Trophoblast cell (in vitro differentiated cells and primary cell): ENCODE results near the gene MAP2K7.
A peak's percentile ranks its signal among the peaks of the same experiment; 100 is the strongest.

Source experiments
- DNase-seq, 2 donors: peaks; one replicate each; pipeline ENCODE4 v3.0.0-alpha.2; 2016
- H2AFZ ChIP-seq: 2 replicates; pipeline ENCODE4 v1.6.1; 2013; ENCODE audit warnings: low read length, moderate library complexity, mild to moderate bottlenecking; ENCODE audit not compliant: insufficient read depth, poor library complexity
- H2AK5ac ChIP-seq: 2 replicates; pipeline ENCODE4 v1.6.1; 2013; ENCODE audit warnings: mild to moderate bottlenecking, low read length
- H2BK120ac ChIP-seq: 2 replicates; pipeline ENCODE4 v1.6.1; 2013; ENCODE audit warnings: low read length, mild to moderate bottlenecking, moderate library complexity; ENCODE audit not compliant: insufficient read depth, poor library complexity
- H2BK12ac ChIP-seq: 2 replicates; pipeline ENCODE4 v1.6.1; 2013; ENCODE audit warnings: mild to moderate bottlenecking, low read length, moderate library complexity
- H2BK5ac ChIP-seq: 2 replicates; pipeline ENCODE4 v1.6.1; 2013; ENCODE audit warnings: low read length, low read depth, moderate library complexity, mild to moderate bottlenecking; ENCODE audit not compliant: poor library complexity
- H3K14ac ChIP-seq: 2 replicates; pipeline ENCODE4 v1.6.1; 2013; ENCODE audit warnings: mild to moderate bottlenecking, low read length
- H3K18ac ChIP-seq: 2 replicates; pipeline ENCODE4 v1.6.1; 2013; ENCODE audit warnings: mild to moderate bottlenecking, low read length
- H3K23ac ChIP-seq: 2 replicates; pipeline ENCODE4 v1.6.1; 2013; ENCODE audit warnings: low read length
- H3K27ac ChIP-seq: 2 replicates; pipeline ENCODE4 v1.5.1; 2013; ENCODE audit warnings: low read depth, mild to moderate bottlenecking, inconsistent platforms, low read length, moderate library complexity
- H3K27me3 ChIP-seq: 2 replicates; pipeline ENCODE4 v1.6.1; 2013; ENCODE audit warnings: inconsistent platforms, mild to moderate bottlenecking, low read length, moderate library complexity; ENCODE audit not compliant: insufficient read depth
- H3K36me3 ChIP-seq, 2 experiments: 1 replicate in 1 of 2; 2 replicates in 1 of 2; pipeline ENCODE4 v1.6.1; 2013; ENCODE audit warnings: low read length in 2 of 2, mild to moderate bottlenecking in 2 of 2, moderate library complexity in 1 of 2; ENCODE audit not compliant: insufficient read depth in 2 of 2, control insufficient read depth in 1 of 2
- H3K4ac ChIP-seq: 2 replicates; pipeline ENCODE4 v1.6.1; 2013; ENCODE audit warnings: low read depth, mild to moderate bottlenecking, low read length, moderate library complexity
- H3K4me1 ChIP-seq, 2 experiments: 1 replicate in 1 of 2; 2 replicates in 1 of 2; pipeline ENCODE4 v1.6.1; 2013; ENCODE audit warnings: low read length in 2 of 2, mild to moderate bottlenecking in 2 of 2, moderate library complexity in 1 of 2; ENCODE audit not compliant: insufficient read depth in 2 of 2, control insufficient read depth in 1 of 2
- H3K4me2 ChIP-seq: 2 replicates; pipeline ENCODE4 v1.6.1; 2013; ENCODE audit warnings: inconsistent platforms, mild to moderate bottlenecking, low read length, moderate library complexity
- H3K4me3 ChIP-seq: 2 replicates; pipeline ENCODE4 v1.5.1; 2013; ENCODE audit warnings: mild to moderate bottlenecking, low read depth, low read length, inconsistent platforms
- H3K79me1 ChIP-seq: one replicate; pipeline ENCODE4 v1.6.1; 2013; ENCODE audit warnings: low read length
- H3K79me2 ChIP-seq: 2 replicates; pipeline ENCODE4 v1.6.1; 2013; ENCODE audit warnings: low read length, mild to moderate bottlenecking; ENCODE audit not compliant: control insufficient read depth, insufficient read depth, poor library complexity
- H3K9ac ChIP-seq: 2 replicates; pipeline ENCODE4 v1.6.1; 2013; ENCODE audit warnings: mild to moderate bottlenecking, low read length
- H3K9me3 ChIP-seq: 2 replicates; pipeline ENCODE4 v1.6.1; 2013; ENCODE audit warnings: low read depth, mild to moderate bottlenecking, control low read depth, inconsistent platforms, low read length; ENCODE audit not compliant: insufficient read depth
- H4K12ac ChIP-seq: 2 replicates; pipeline ENCODE4 v1.6.1; 2013; ENCODE audit warnings: low read depth, mild to moderate bottlenecking, low read length, moderate library complexity
- H4K8ac ChIP-seq: 2 replicates; pipeline ENCODE4 v1.6.1; 2013; ENCODE audit warnings: low read depth, mild to moderate bottlenecking, low read length, moderate library complexity
- H4K91ac ChIP-seq: one replicate; pipeline ENCODE4 v1.6.1; 2013; ENCODE audit warnings: low read depth, mild to moderate bottlenecking, low read length, moderate library complexity
- WGBS: extraction: QIAGEN DNeasy Blood & Tissue Kit; methylation state at CpG from one replicate; pipeline ENCODE4 v1.1.7; 2013; ENCODE audit warnings: missing lambda C conversion rate; ENCODE audit not compliant: insufficient read length, insufficient coverage; ENCODE audit errors: extremely low coverage; 5-methylcytosine and 5-hydroxymethylcytosine counted together

The MAP2K7 gene

DNA sequence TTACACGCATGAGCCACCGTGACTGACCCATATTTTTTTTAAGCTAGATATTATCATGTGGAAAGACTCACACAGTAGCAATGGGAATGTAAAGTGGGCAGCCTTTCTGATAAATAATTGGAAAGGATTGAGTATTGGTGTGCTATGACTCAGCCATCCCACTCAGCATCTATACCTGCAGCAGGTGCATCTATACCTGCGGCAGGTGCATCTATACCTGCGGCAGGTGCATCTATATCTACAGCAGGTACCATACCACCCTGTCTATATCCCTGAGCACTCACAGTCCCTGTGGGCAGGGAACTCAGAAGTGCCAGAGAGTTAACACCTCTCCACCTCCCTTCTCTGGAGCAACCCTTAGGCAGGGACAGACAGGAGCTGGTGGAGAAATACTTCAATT, 20.6 kb upstream of the MAP2K7 start:
- H4K8ac ChIP-seq: no peak overlapping the region
- no peak overlapping the region for H2BK12ac ChIP-seq
- H3K23ac ChIP-seq: no peak overlapping the region
- no peak overlapping the region for H3K27ac ChIP-seq
- no peak overlapping the region for H3K14ac ChIP-seq
- no peaks in the 10 kb centered on the region for H3K79me1 ChIP-seq
- H3K4me1 ChIP-seq: peaks cover 0 to 1% of the 10 kb centered on the region in 2 experiments
- H3K36me3 ChIP-seq: no peaks in the 10 kb centered on the region
- no peak overlapping the region for H4K91ac ChIP-seq
- H4K12ac ChIP-seq: no peak overlapping the region
- no peak overlapping the region for H3K4me3 ChIP-seq
- H3K27me3 ChIP-seq: no peaks in the 10 kb centered on the region
- no peaks in the 10 kb centered on the region for H3K9me3 ChIP-seq
- no peak overlapping the region for H3K9ac ChIP-seq
- H2BK5ac ChIP-seq: no peak overlapping the region
- no peak overlapping the region for H2AFZ ChIP-seq
- H3K18ac ChIP-seq: no peak overlapping the region
- no peak overlapping the region for H2AK5ac ChIP-seq
- H3K4me2 ChIP-seq: no peak overlapping the region
- DNase-seq: no peak
- no peak overlapping the region for H2BK120ac ChIP-seq
- no peak overlapping the region for H3K4ac ChIP-seq
- no CpG with 5 or more reads among the region's 4 CpGs for WGBS
- H3K79me2 ChIP-seq: no peaks in the 10 kb centered on the region

GRCh38 chr19:7883796-7884570, 19.7 kb upstream of the MAP2K7 start:
- H3K4me2 ChIP-seq: no peak overlapping the region
- no peak for DNase-seq
- H3K79me2 ChIP-seq: no peaks in the 10 kb centered on the region
- H2BK12ac ChIP-seq: no peak overlapping the region
- no peaks in the 10 kb centered on the region for H3K36me3 ChIP-seq
- H3K79me1 ChIP-seq: no peaks in the 10 kb centered on the region
- WGBS: no CpG with 5 or more reads among the region's 2 CpGs
- no peak overlapping the region for H3K4ac ChIP-seq
- H3K9me3 ChIP-seq: no peaks in the 10 kb centered on the region
- peaks cover 0 to 7% of the 10 kb centered on the region in 2 experiments for H3K4me1 ChIP-seq
- H2BK5ac ChIP-seq: no peak overlapping the region
- H3K27ac ChIP-seq: no peak overlapping the region
- H4K91ac ChIP-seq: no peak overlapping the region
- no peak overlapping the region for H3K18ac ChIP-seq
- H3K9ac ChIP-seq: no peak overlapping the region
- H3K14ac ChIP-seq: no peak overlapping the region
- H3K4me3 ChIP-seq: no peak overlapping the region
- H4K12ac ChIP-seq: no peak overlapping the region
- H2AK5ac ChIP-seq: no peak overlapping the region
- no peak overlapping the region for H2AFZ ChIP-seq
- no peak overlapping the region for H2BK120ac ChIP-seq
- H3K23ac ChIP-seq: no peak overlapping the region
- no peak overlapping the region for H4K8ac ChIP-seq
- H3K27me3 ChIP-seq: no peaks in the 10 kb centered on the region

DNA sequence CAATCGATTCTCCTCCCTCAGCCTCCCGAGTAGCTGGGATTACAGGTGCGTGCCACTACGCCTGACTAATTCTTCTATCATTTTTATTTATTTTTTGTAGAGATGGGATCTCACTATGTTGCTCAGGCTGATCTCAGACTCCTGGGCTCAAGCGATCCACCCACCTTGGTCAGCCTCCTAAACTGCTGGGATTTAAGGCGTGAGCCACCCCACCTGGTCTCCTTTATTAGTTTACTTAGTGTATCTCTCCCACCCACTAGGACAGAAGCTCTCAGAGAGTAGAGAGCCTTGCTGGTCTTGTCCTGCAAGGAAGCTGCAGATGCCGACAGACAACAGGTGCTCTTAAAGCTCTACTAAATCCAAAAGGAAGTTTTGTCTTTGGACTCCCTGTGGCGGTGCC, 17.9 kb upstream of the MAP2K7 start:
- DNase-seq: no peak
- no CpG with 5 or more reads among the region's 8 CpGs for WGBS

GRCh38 chr19:7887408-7888144, 16.1 kb upstream of the MAP2K7 start:
- no peak overlapping the region for H3K4me3 ChIP-seq
- H2BK120ac ChIP-seq: no peak overlapping the region
- H3K36me3 ChIP-seq: no peaks in the 10 kb centered on the region
- H3K27me3 ChIP-seq: no peaks in the 10 kb centered on the region
- no peaks in the 10 kb centered on the region for H3K9me3 ChIP-seq
- no peak overlapping the region for H3K9ac ChIP-seq
- H4K12ac ChIP-seq: no peak overlapping the region
- H3K4me1 ChIP-seq: peaks cover 0 to 8% of the 10 kb centered on the region in 2 experiments
- no peak overlapping the region for H2AFZ ChIP-seq
- no peaks in the 10 kb centered on the region for H3K79me2 ChIP-seq
- H2BK5ac ChIP-seq: no peak overlapping the region
- H4K91ac ChIP-seq: no peak overlapping the region
- H3K23ac ChIP-seq: no peak overlapping the region
- H3K4ac ChIP-seq: no peak overlapping the region
- H2BK12ac ChIP-seq: no peak overlapping the region
- no peak overlapping the region for H3K27ac ChIP-seq
- H3K18ac ChIP-seq: no peak overlapping the region
- H4K8ac ChIP-seq: no peak overlapping the region
- H3K79me1 ChIP-seq: no peaks in the 10 kb centered on the region
- WGBS: no CpG with 5 or more reads among the region's 16 CpGs
- H2AK5ac ChIP-seq: peak overlapping the region; percentile 59
- no peak for DNase-seq
- H3K4me2 ChIP-seq: peak overlapping the region; percentile 78
- no peak overlapping the region for H3K14ac ChIP-seq

More for the DNA sequence above, 17.9 kb upstream of the MAP2K7 start:
- Histone ChIP-seq H2BK12ac (no peak overlapping the region), H3K79me1 (no peaks in the 10 kb centered on the region), H3K27me3 (no peaks in the 10 kb centered on the region), H3K79me2 (no peaks in the 10 kb centered on the region), H4K8ac (no peak overlapping the region), H3K4me2 (no peak overlapping the region), H3K9ac (no peak overlapping the region), H3K27ac (no peak overlapping the region), H3K23ac (no peak overlapping the region), H2AK5ac (no peak overlapping the region), H3K14ac (no peak overlapping the region), H2BK5ac (no peak overlapping the region), H2AFZ (no peak overlapping the region), H3K4me3 (no peak overlapping the region), H4K91ac (no peak overlapping the region), H4K12ac (no peak overlapping the region), H3K4me1 (peaks cover 0 to 8% of the 10 kb centered on the region in 2 experiments), H2BK120ac (no peak overlapping the region), H3K4ac (no peak overlapping the region), H3K36me3 (no peaks in the 10 kb centered on the region), H3K18ac (no peak overlapping the region), H3K9me3 (no peaks in the 10 kb centered on the region)
